Measurements from ENCODE around the gene PEF1.

PEF1 gene

GRCh38 chr1:31580891-31581603 is 63.6 kb downstream of the PEF1 start:
- no peak for TF ChIP-seq BHLHE40 (IDR thresholded peaks at IDR 0.05; ENCODE audit: borderline replicate concordance)
- TF ChIP-seq, protein P1, sequence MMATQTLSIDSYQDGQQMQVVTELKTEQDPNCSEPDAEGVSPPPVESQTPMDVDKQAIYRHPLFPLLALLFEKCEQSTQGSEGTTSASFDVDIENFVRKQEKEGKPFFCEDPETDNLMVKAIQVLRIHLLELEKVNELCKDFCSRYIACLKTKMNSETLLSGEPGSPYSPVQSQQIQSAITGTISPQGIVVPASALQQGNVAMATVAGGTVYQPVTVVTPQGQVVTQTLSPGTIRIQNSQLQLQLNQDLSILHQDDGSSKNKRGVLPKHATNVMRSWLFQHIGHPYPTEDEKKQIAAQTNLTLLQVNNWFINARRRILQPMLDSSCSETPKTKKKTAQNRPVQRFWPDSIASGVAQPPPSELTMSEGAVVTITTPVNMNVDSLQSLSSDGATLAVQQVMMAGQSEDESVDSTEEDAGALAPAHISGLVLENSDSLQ (IDR thresholded peaks at IDR 0.05): no peak
- TF ChIP-seq NFRKB (IDR thresholded peaks at IDR 0.05): no peak
- TF ChIP-seq FOXK2 (IDR thresholded peaks at IDR 0.05): no peak
- no peak for TF ChIP-seq ARNT (IDR thresholded peaks at IDR 0.05)
- ChIA-PET POLR2A (no interaction called here), CTCF (interaction anchor here (1.5 kb wide), 1 partner anchor 187 kb away, joined by 3 read pairs; no protein-coding TSS in a partner anchor)

GRCh38 chr1:31580513-31580870 is 64.2 kb downstream of the PEF1 start:
- TF ChIP-seq HDGF (IDR thresholded peaks at IDR 0.05; ENCODE audit: borderline replicate concordance): no peak
- no peak for TF ChIP-seq TARDBP (IDR thresholded peaks at IDR 0.05)
- no peak for TF ChIP-seq FOXA1 (IDR thresholded peaks at IDR 0.05)
- no peak for TF ChIP-seq ARNT (IDR thresholded peaks at IDR 0.05)
- no peak for TF ChIP-seq BHLHE40 (IDR thresholded peaks at IDR 0.05; ENCODE audit: borderline replicate concordance)
- peak; percentile 17 for DNase-seq (ENCODE audit: extremely low spot score)
- CTCF ChIA-PET: interaction anchor here (1.5 kb wide), 1 partner anchor 186 kb away, joined by 3 read pairs; no protein-coding TSS in a partner anchor
- POLR2A ChIA-PET: no interaction called here

More at GRCh38 chr1:31580891-31581603, 63.6 kb downstream of the PEF1 start:
- no peak for DNase-seq (ENCODE audit: extremely low spot score)
